Psoas muscle (tissue), 8 donors: ENCODE data around the gene LAMA3. TPM values are rescaled to one million over a fixed set of nuclear protein-coding genes. Genes with fewer than 3 reads are reported as not detected.

Experiments used
- ATAC-seq, 4 donors: fragments of 200-7000 bp; cut with Tn5 transposase; one replicate each; pipeline ENCODE4 v1.9.1; 2020; ENCODE audit warnings: moderate library complexity in 3 of 4, mild to moderate bottlenecking in 2 of 4
- DNase-seq, 2 donors: peaks; one replicate each; pipeline ENCODE4 v3.0.0-alpha.2; 2020
- H3K27ac ChIP-seq: fragments of 200-600 bp; one replicate; pipeline ENCODE4 v1.8.0; 2022
- H3K27me3 ChIP-seq, 3 donors: fragments of 200-600 bp in 1 of 3; one replicate each; pipeline versions ENCODE4 v1.6.1 to v1.8.0; 2013 to 2022; ENCODE audit warnings: low read length in 2 of 3, mild to moderate bottlenecking in 2 of 3, moderate library complexity in 1 of 3; ENCODE audit not compliant: insufficient read depth in 3 of 3
- H3K36me3 ChIP-seq, 2 donors: fragments of 200-600 bp in 1 of 2; one replicate each; pipeline versions ENCODE4 v1.6.1 to v1.8.0; 2013 to 2022; ENCODE audit warnings: low read depth in 1 of 2, mild to moderate bottlenecking in 1 of 2, moderate library complexity in 1 of 2; ENCODE audit not compliant: insufficient read depth in 1 of 2
- H3K4me1 ChIP-seq: fragments of 200-600 bp; one replicate; pipeline ENCODE4 v1.8.0; 2022
- H3K4me3 ChIP-seq: fragments of 200-600 bp; one replicate; pipeline ENCODE4 v1.8.0; 2022; ENCODE audit warnings: mild to moderate bottlenecking
- H3K9me3 ChIP-seq: fragments of 200-600 bp; one replicate; pipeline ENCODE4 v1.8.0; 2022
- WGBS, 3 donors: extraction: QIAGEN DNeasy Blood & Tissue Kit; methylation state at CpG; one replicate each; pipeline versions ENCODE4 v1.1.6 to v1.1.7; 2013; 5-methylcytosine and 5-hydroxymethylcytosine counted together
- intact Hi-C, 2 donors: fragments of 100-400 bp; cut with DNase I; formaldehyde crosslinking; loops; one replicate each; pipeline versions ENCODE4 v1.11.0 to v1.14.2; 2022
- polyA plus RNA-seq, 3 donors: library from polyadenylated mRNA; stranded (reverse); fragments of 200-250 nt; gene quantifications; one replicate each; pipeline ENCODE4 v1.2.3, GENCODE V29; 2013
- total RNA-seq, 4 donors: library from RNA; stranded (reverse); fragmentation: NEBNext Ultra II Directional in 2 of 4; extraction: Animal tissue kit (Norgen Biotek cat#: 25700) in 2 of 4; gene quantifications; one replicate each; pipeline versions ENCODE4 v1.2.1 to v1.2.4, GENCODE V29; 2021 to 2023
- TF ChIP-seq, protein P1 (sequence below): fragments of 200-600 bp; IDR thresholded peaks from one replicate; pipeline ENCODE4 v1.8.0; 2022; ENCODE audit warnings: antibody characterized with exemption
- donor health status: healthy with polysubstance abuse.
- donor health status: DM: no; HTN: no; CAD: no; lungs with moderate emphysema.
- donor health status: Bipolar disorder and iron deficiency.
- donor health status: healthy.
- donor health status: DM: yes; HTN: yes; CAD: no.
- donor health status: DM: no; HTN: no; CAD: no.
- donor health status: DM: no; HTN: no; CAD: no.
- donor health status: DM: yes; HTN: yes; CAD: no.

Gene LAMA3
- total and polyA plus RNA-seq, 7 donors, result 0.49 to 4.2 (median 1.8) TPM

GRCh38 chr18:24003288-24003687 lies 314.0 kb downstream of the LAMA3 start:
- no peaks in the 10 kb centered on the region for H3K9me3 ChIP-seq
- intact Hi-C loops, result no loop called here
- ATAC-seq, result no peak
- H3K27ac ChIP-seq, result no peak overlapping the region
- DNase-seq, result no peak
- H3K36me3 ChIP-seq, result no peaks in the 10 kb centered on the region
- H3K4me1 ChIP-seq, result no peaks in the 10 kb centered on the region
- H3K27me3 ChIP-seq, result no peaks in the 10 kb centered on the region
- H3K4me3 ChIP-seq, result no peak overlapping the region
- TF ChIP-seq, protein P1, sequence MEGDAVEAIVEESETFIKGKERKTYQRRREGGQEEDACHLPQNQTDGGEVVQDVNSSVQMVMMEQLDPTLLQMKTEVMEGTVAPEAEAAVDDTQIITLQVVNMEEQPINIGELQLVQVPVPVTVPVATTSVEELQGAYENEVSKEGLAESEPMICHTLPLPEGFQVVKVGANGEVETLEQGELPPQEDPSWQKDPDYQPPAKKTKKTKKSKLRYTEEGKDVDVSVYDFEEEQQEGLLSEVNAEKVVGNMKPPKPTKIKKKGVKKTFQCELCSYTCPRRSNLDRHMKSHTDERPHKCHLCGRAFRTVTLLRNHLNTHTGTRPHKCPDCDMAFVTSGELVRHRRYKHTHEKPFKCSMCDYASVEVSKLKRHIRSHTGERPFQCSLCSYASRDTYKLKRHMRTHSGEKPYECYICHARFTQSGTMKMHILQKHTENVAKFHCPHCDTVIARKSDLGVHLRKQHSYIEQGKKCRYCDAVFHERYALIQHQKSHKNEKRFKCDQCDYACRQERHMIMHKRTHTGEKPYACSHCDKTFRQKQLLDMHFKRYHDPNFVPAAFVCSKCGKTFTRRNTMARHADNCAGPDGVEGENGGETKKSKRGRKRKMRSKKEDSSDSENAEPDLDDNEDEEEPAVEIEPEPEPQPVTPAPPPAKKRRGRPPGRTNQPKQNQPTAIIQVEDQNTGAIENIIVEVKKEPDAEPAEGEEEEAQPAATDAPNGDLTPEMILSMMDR, result no peak
- WGBS, 3 donors, result 85 to 88% (median 87%) methylated on average over 3 of the region's 3 CpGs

GRCh38 chr18:24003903-24004640 lies 314.8 kb downstream of the LAMA3 start:
- H3K27me3 ChIP-seq, result peaks cover 0 to 4% (median 0%) of the 10 kb centered on the region in 3 donors
- TF ChIP-seq, protein P1, result no peak
- 88 to 93% (median 90%) methylated on average over 2 of the region's 2 CpGs for WGBS, 3 donors
- ATAC-seq, result no peak
- H3K4me1 ChIP-seq, result no peaks in the 10 kb centered on the region
- H3K9me3 ChIP-seq, result no peaks in the 10 kb centered on the region
- H3K27ac ChIP-seq, result no peak overlapping the region
- no peak for DNase-seq
- H3K36me3 ChIP-seq, result no peaks in the 10 kb centered on the region
- intact Hi-C loops, result no loop called here
- no peak overlapping the region for H3K4me3 ChIP-seq

Other genes starting within 250 kb of the LAMA3 start
- 100 to 1,000 TPM in 1 of 4 donors, 10 to 100 TPM in 3; 78.6 to 116 (median 89.1) TPM for gene RIOK3, start 236.2 kb upstream of the LAMA3 start, total RNA-seq
- gene RIOK3, start 236.2 kb upstream of the LAMA3 start, polyA plus RNA-seq, result 10 to 100 TPM; 59.6 to 89.9 (median 87.9) TPM
- gene RMC1, start 185.9 kb upstream of the LAMA3 start, total RNA-seq, result 10 to 100 TPM; 13.8 to 20.1 (median 16.4) TPM
- 10 to 100 TPM; 19.3 to 33.9 (median 20.1) TPM for gene RMC1, start 185.9 kb upstream of the LAMA3 start, polyA plus RNA-seq
- 10 to 100 TPM; 27.6 to 58.0 (median 41.8) TPM for gene NPC1, start 102.9 kb upstream of the LAMA3 start, total RNA-seq
- gene NPC1, start 102.9 kb upstream of the LAMA3 start, polyA plus RNA-seq, result 100 to 1,000 TPM in 1 of 3 donors, 10 to 100 TPM in 2; 24.8 to 126 (median 30.3) TPM
- gene ANKRD29, start 26.5 kb upstream of the LAMA3 start, total RNA-seq, result 1 to 10 TPM in 1 of 4 donors, under 1 TPM in 3; 0.57 to 2.1 (median 0.77) TPM
- 1 to 10 TPM; 1.1 to 1.3 (median 1.2) TPM for gene ANKRD29, start 26.5 kb upstream of the LAMA3 start, polyA plus RNA-seq